OCI-LY3 (cell line): ENCODE measurements around the gene POU2AF1.

Experiments
- CTCF ChIP-seq: fragments of 200-600, 300-600 bp; sonication (generic); IDR thresholded peaks from 2 replicates; pipeline ENCODE4 v1.5.1; 2014; ENCODE audit warnings: antibody characterized with exemption, low read length, low read depth
- EZH2phosphoT487 ChIP-seq: fragments of 200-600 bp; shearing (Covaris generic); IDR thresholded peaks from 2 replicates; pipeline ENCODE4 v1.6.1; 2018; ENCODE audit warnings: antibody characterized with exemption, mixed run types, low read depth

- TF ChIP-seq CTCF (no peak), EZH2phosphoT487 (no peak)
Measured at GRCh38 chr11:111351374-111352055, 27.6 kb downstream of the POU2AF1 start.
